C4-2B (cell line): ENCODE results near the gene ABHD16B.

ENCODE experiments used
- ZFX ChIP-seq: fragments of 450-650 bp; IDR thresholded peaks from 2 replicates; pipeline ENCODE4 v1.6.1; 2017
- TF ChIP-seq, protein P1 (sequence below): fragments of 450-650 bp; conservative IDR thresholded peaks from 2 replicates; pipeline ENCODE4 v1.5.1; 2017; ENCODE audit warnings: mild to moderate bottlenecking

DNA sequence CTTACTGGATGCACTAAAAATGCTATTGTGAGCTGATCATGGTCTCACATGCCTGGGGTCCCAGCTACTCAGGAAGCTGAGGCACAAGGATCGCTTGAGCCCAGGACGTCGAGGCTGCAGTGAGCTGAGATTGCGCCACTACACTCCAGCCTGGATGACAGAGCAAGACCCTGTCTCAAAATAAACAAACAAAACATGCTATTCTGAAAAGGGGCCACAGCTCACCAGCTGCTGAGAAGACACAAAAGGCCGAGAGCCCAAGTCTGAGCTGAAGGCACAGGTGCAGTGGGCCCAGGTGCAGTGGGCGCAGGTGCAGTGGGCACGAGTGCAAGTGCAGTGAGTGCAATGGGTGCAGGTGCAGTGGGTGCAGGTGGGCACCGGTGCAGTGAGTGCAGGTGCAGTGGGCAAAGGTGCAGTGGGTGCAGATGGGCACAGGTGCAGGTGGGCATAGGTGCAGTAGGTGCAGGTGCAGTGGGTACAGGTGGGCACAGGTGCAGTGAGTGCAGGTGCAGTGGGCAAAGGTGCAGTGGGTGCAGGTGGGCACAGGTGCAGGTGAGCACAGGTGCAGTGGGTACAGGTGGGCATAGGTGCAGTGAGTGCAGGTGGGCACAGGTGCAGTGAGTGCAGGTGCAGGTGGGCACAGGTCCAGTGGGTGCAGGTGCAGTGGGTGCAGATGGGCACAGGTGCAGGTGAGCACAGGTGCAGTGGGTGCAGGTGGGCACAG, 46.2 kb upstream of the ABHD16B start:
- TF ChIP-seq, protein P1, sequence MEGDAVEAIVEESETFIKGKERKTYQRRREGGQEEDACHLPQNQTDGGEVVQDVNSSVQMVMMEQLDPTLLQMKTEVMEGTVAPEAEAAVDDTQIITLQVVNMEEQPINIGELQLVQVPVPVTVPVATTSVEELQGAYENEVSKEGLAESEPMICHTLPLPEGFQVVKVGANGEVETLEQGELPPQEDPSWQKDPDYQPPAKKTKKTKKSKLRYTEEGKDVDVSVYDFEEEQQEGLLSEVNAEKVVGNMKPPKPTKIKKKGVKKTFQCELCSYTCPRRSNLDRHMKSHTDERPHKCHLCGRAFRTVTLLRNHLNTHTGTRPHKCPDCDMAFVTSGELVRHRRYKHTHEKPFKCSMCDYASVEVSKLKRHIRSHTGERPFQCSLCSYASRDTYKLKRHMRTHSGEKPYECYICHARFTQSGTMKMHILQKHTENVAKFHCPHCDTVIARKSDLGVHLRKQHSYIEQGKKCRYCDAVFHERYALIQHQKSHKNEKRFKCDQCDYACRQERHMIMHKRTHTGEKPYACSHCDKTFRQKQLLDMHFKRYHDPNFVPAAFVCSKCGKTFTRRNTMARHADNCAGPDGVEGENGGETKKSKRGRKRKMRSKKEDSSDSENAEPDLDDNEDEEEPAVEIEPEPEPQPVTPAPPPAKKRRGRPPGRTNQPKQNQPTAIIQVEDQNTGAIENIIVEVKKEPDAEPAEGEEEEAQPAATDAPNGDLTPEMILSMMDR, result no peak
- TF ChIP-seq ZFX, result no peak
